ENCODE measurements around the gene PTPRT.

Gene PTPRT

DNA sequence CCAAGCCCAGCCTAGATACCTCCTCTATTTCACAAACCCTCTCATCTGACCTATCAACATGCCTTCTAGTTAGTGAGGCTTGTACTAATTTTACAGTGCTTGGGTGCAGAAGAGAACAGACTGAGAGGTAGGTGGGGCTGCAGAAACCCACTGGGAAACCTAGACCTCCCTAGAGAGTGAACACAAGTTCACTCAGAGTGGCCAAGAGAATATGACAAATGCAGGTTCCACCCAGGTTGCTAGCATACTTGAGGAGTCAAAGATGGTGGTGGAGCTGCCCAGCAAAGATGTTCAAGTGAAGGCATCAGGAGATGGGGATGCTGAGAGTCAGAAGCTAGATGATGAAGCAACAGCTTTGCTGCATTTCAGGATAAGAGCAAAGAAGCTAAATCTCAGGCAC lies 337.0 kb downstream of the PTPRT start:
- Histone ChIP-seq H3K4me3 (ENCODE audit: low read depth, low read length) (no peak overlapping the region), H3K27me3 (ENCODE audit: insufficient read depth, low read length) (no peaks in the 10 kb centered on the region), H3K27ac (ENCODE audit: low read depth, low read length) (no peak overlapping the region), H3K4me1 (ENCODE audit: control insufficient read depth, insufficient read depth, low read length, unreplicated experiment) (no peaks in the 10 kb centered on the region), H3K79me2 (ENCODE audit: control insufficient read depth, insufficient read depth, low read length, unreplicated experiment) (no peaks in the 10 kb centered on the region), H3K36me3 (ENCODE audit: insufficient read depth, low read length) (no peaks in the 10 kb centered on the region), H2AFZ (ENCODE audit: low read length, unreplicated experiment) (no peak overlapping the region)

DNA sequence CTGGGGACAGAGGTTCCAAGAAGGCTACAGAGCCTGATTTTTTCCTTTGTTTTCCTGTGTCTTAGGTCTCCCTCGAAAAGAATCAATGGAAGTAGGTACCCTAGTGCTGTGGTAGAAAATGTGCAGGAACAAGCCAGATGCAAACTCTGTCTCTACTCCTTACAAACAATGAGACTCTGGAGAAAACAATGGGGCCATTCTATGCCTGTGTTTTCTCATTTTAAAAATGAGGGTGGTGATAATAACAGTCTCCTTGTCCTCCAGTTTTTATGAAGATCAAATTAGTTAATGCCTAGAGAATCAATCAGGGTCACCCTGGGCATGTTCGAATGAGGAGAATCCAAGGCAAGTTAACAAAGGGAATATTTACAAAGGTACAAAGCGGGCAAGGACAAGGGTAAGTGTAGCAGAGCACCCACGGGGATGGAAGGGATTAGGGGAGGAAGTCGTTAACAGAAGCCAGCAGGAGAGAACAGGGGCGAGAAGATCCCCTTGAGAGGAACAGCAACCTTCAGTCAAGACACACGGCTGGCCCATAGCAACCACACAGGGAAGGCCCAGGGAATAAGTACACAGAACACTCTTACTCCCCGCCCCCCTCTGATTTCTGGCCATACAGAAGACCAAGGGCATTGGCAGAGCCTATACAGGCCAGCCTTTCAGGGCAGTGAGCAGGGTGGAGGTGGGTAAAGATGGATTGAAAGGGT lies 342.8 kb downstream of the PTPRT start:
- H3K27ac ChIP-seq (ENCODE audit: low read depth, low read length): no peak overlapping the region
- H3K36me3 ChIP-seq (ENCODE audit: insufficient read depth, low read length): no peaks in the 10 kb centered on the region
- H2AFZ ChIP-seq (ENCODE audit: low read length, unreplicated experiment): no peak overlapping the region
- H3K79me2 ChIP-seq (ENCODE audit: control insufficient read depth, insufficient read depth, low read length, unreplicated experiment): no peaks in the 10 kb centered on the region
- no peaks in the 10 kb centered on the region for H3K27me3 ChIP-seq (ENCODE audit: insufficient read depth, low read length)
- H3K4me1 ChIP-seq (ENCODE audit: control insufficient read depth, insufficient read depth, low read length, unreplicated experiment): no peaks in the 10 kb centered on the region
- H3K4me3 ChIP-seq (ENCODE audit: low read depth, low read length): no peak overlapping the region

DNA sequence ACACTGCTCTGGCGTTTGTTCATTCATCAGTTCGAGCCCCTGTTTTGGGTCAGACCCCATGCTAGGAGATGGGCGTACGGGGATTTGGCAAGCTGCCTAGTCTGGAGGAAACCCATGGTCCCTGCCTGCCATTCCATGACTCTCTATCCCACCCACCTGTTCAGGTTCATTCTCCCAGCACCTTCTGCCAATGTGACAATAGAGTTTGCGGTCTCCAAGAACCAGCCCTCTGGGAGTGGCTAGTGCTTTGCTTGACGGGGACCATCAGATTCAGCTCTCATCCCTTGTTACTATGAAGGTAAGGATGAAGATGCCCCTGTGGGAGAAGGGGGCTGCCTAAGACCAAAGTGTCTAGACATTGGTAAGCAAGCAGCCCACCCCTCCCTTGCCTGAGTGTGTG lies 345.0 kb downstream of the PTPRT start:
- Histone ChIP-seq H3K36me3 (ENCODE audit: insufficient read depth, low read length) (no peaks in the 10 kb centered on the region), H3K27ac (ENCODE audit: low read depth, low read length) (no peak overlapping the region), H3K27me3 (ENCODE audit: insufficient read depth, low read length) (no peaks in the 10 kb centered on the region), H3K4me1 (ENCODE audit: control insufficient read depth, insufficient read depth, low read length, unreplicated experiment) (no peaks in the 10 kb centered on the region), H3K4me3 (ENCODE audit: low read depth, low read length) (no peak overlapping the region), H3K79me2 (ENCODE audit: control insufficient read depth, insufficient read depth, low read length, unreplicated experiment) (no peaks in the 10 kb centered on the region), H2AFZ (ENCODE audit: low read length, unreplicated experiment) (no peak overlapping the region)

- Histone ChIP-seq H3K36me3 (ENCODE audit: insufficient read depth, low read length) (no peaks in the 10 kb centered on the region), H3K79me2 (ENCODE audit: control insufficient read depth, insufficient read depth, low read length, unreplicated experiment) (no peaks in the 10 kb centered on the region), H3K27me3 (ENCODE audit: insufficient read depth, low read length) (no peaks in the 10 kb centered on the region), H2AFZ (ENCODE audit: low read length, unreplicated experiment) (no peak overlapping the region), H3K4me1 (ENCODE audit: control insufficient read depth, insufficient read depth, low read length, unreplicated experiment) (no peaks in the 10 kb centered on the region), H3K27ac (ENCODE audit: low read depth, low read length) (no peak overlapping the region), H3K4me3 (ENCODE audit: low read depth, low read length) (no peak overlapping the region)
These were observed 352.2 kb downstream of the PTPRT start for GRCh38 chr20:42837456-42837855.

DNA sequence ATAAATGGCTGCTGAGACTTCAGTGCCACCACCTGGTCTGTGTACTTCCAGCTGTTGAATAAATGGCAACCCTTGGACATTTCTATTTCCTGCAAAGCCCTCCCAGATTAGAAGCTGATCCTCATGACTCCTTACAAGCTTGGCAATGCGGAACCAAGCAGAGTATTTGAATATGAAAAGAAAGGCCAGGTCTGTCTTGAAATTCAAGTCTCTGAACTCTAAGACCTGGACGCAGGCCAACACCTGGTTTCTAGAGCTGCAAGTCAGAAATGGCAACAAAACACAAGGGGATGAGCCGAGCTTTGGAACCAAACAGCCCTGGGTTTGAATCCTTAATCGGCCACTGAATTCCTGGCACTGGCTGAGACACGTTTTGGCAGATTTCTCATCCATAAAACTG lies 353.4 kb downstream of the PTPRT start:
- H3K27ac ChIP-seq (ENCODE audit: low read depth, low read length): no peak overlapping the region
- no peaks in the 10 kb centered on the region for H3K79me2 ChIP-seq (ENCODE audit: control insufficient read depth, insufficient read depth, low read length, unreplicated experiment)
- H3K4me3 ChIP-seq (ENCODE audit: low read depth, low read length): no peak overlapping the region
- H2AFZ ChIP-seq (ENCODE audit: low read length, unreplicated experiment): no peak overlapping the region
- no peaks in the 10 kb centered on the region for H3K4me1 ChIP-seq (ENCODE audit: control insufficient read depth, insufficient read depth, low read length, unreplicated experiment)
- no peaks in the 10 kb centered on the region for H3K36me3 ChIP-seq (ENCODE audit: insufficient read depth, low read length)
- no peaks in the 10 kb centered on the region for H3K27me3 ChIP-seq (ENCODE audit: insufficient read depth, low read length)

- H3K27me3 ChIP-seq (ENCODE audit: insufficient read depth, low read length): no peaks in the 10 kb centered on the region
- no peaks in the 10 kb centered on the region for H3K4me1 ChIP-seq (ENCODE audit: control insufficient read depth, insufficient read depth, low read length, unreplicated experiment)
- H3K79me2 ChIP-seq (ENCODE audit: control insufficient read depth, insufficient read depth, low read length, unreplicated experiment): no peaks in the 10 kb centered on the region
- no peaks in the 10 kb centered on the region for H3K36me3 ChIP-seq (ENCODE audit: insufficient read depth, low read length)
- no peak overlapping the region for H3K27ac ChIP-seq (ENCODE audit: low read depth, low read length)
- no peak overlapping the region for H3K4me3 ChIP-seq (ENCODE audit: low read depth, low read length)
- H2AFZ ChIP-seq (ENCODE audit: low read length, unreplicated experiment): no peak overlapping the region
These were observed 381.8 kb downstream of the PTPRT start for GRCh38 chr20:42807876-42808275.

GRCh38 chr20:42795111-42795695 lies 394.5 kb downstream of the PTPRT start:
- Histone ChIP-seq H3K79me2 (ENCODE audit: control insufficient read depth, insufficient read depth, low read length, unreplicated experiment) (no peaks in the 10 kb centered on the region), H2AFZ (ENCODE audit: low read length, unreplicated experiment) (no peak overlapping the region), H3K27ac (ENCODE audit: low read depth, low read length) (no peak overlapping the region), H3K4me1 (ENCODE audit: control insufficient read depth, insufficient read depth, low read length, unreplicated experiment) (no peaks in the 10 kb centered on the region), H3K4me3 (ENCODE audit: low read depth, low read length) (no peak overlapping the region), H3K36me3 (ENCODE audit: insufficient read depth, low read length) (no peaks in the 10 kb centered on the region), H3K27me3 (ENCODE audit: insufficient read depth, low read length) (no peaks in the 10 kb centered on the region)

GRCh38 chr20:42792052-42792451 lies 397.7 kb downstream of the PTPRT start:
- Histone ChIP-seq H3K4me3 (ENCODE audit: low read depth, low read length) (no peak overlapping the region), H3K27ac (ENCODE audit: low read depth, low read length) (no peak overlapping the region), H3K36me3 (ENCODE audit: insufficient read depth, low read length) (no peaks in the 10 kb centered on the region), H3K79me2 (ENCODE audit: control insufficient read depth, insufficient read depth, low read length, unreplicated experiment) (no peaks in the 10 kb centered on the region), H3K27me3 (ENCODE audit: insufficient read depth, low read length) (no peaks in the 10 kb centered on the region), H2AFZ (ENCODE audit: low read length, unreplicated experiment) (no peak overlapping the region), H3K4me1 (ENCODE audit: control insufficient read depth, insufficient read depth, low read length, unreplicated experiment) (no peaks in the 10 kb centered on the region)

- H3K79me2 ChIP-seq (ENCODE audit: control insufficient read depth, insufficient read depth, low read length, unreplicated experiment): no peaks in the 10 kb centered on the region
- H3K27me3 ChIP-seq (ENCODE audit: insufficient read depth, low read length): no peaks in the 10 kb centered on the region
These were observed 399.6 kb downstream of the PTPRT start for GRCh38 chr20:42790111-42790510.

DNA sequence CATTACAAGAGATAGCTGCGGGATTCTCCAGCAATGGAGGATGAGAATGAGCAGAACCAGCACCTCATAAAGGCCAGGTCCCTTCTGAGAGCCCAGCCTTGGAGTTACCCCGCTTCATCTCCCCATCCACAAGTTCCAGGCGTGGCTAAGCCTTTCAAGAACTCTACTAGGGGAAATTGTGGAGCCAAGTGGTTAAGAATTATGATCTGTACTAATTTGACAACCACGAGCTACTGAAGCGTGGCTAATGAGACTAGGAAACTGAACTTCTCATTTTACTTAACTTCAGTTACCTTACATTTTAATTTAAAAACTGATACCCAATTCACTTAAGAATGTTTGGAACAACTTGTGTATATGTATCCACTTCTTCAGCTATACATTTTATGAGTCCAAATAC lies 401.0 kb downstream of the PTPRT start:
- Histone ChIP-seq H3K27ac (ENCODE audit: low read depth, low read length) (no peak overlapping the region), H3K4me1 (ENCODE audit: control insufficient read depth, insufficient read depth, low read length, unreplicated experiment) (no peaks in the 10 kb centered on the region)

More at GRCh38 chr20:42790111-42790510, 399.6 kb downstream of the PTPRT start:
- Histone ChIP-seq H3K36me3 (ENCODE audit: insufficient read depth, low read length) (no peaks in the 10 kb centered on the region), H2AFZ (ENCODE audit: low read length, unreplicated experiment) (no peak overlapping the region), H3K27ac (ENCODE audit: low read depth, low read length) (no peak overlapping the region), H3K4me3 (ENCODE audit: low read depth, low read length) (no peak overlapping the region), H3K4me1 (ENCODE audit: control insufficient read depth, insufficient read depth, low read length, unreplicated experiment) (no peaks in the 10 kb centered on the region)

GRCh38 chr20:42785041-42785440 lies 404.7 kb downstream of the PTPRT start:
- no peaks in the 10 kb centered on the region for H3K79me2 ChIP-seq (ENCODE audit: control insufficient read depth, insufficient read depth, low read length, unreplicated experiment)
- H3K4me1 ChIP-seq (ENCODE audit: control insufficient read depth, insufficient read depth, low read length, unreplicated experiment): no peaks in the 10 kb centered on the region
- no peaks in the 10 kb centered on the region for H3K27me3 ChIP-seq (ENCODE audit: insufficient read depth, low read length)
- H2AFZ ChIP-seq (ENCODE audit: low read length, unreplicated experiment): no peak overlapping the region
- H3K4me3 ChIP-seq (ENCODE audit: low read depth, low read length): no peak overlapping the region
- no peak overlapping the region for H3K27ac ChIP-seq (ENCODE audit: low read depth, low read length)
- H3K36me3 ChIP-seq (ENCODE audit: insufficient read depth, low read length): no peaks in the 10 kb centered on the region

More for the DNA sequence above, 401.0 kb downstream of the PTPRT start:
- Histone ChIP-seq H3K36me3 (ENCODE audit: insufficient read depth, low read length) (no peaks in the 10 kb centered on the region), H3K27me3 (ENCODE audit: insufficient read depth, low read length) (no peaks in the 10 kb centered on the region), H3K4me3 (ENCODE audit: low read depth, low read length) (no peak overlapping the region), H3K79me2 (ENCODE audit: control insufficient read depth, insufficient read depth, low read length, unreplicated experiment) (no peaks in the 10 kb centered on the region), H2AFZ (ENCODE audit: low read length, unreplicated experiment) (no peak overlapping the region)
